IMR-90 (cell line): ENCODE measurements around the gene RRAGC. TPM values are rescaled to one million over a fixed set of nuclear protein-coding genes. Genes with fewer than 3 reads are reported as not detected.

Source experiments
- ATAC-seq: fragments of 200-7000 bp; cut with Tn5 transposase; 2 replicates; pipeline ENCODE4 v1.9.1; 2020; ENCODE audit warnings: low read depth, mild to moderate bottlenecking, moderate library complexity
- BruUV-seq: library from RNA; stranded (reverse); fragments of 400-500 nt; replicated peaks from 2 replicates; lab custom pipeline; 2021; lab: Mats Ljungman, UMichigan
- CTCF ChIA-PET: fragments of 300-600 bp; formaldehyde crosslinking; extraction: SDS; loops from one replicate; lab custom pipeline; 2021; ENCODE audit warnings: antibody characterized with exemption; lab: Yijun Ruan, JAX
- POLR2A ChIA-PET: fragments of 300-600 bp; sonication (Branson Sonifier 250); formaldehyde crosslinking; loops from one replicate; lab custom pipeline; 2022; ENCODE audit warnings: antibody characterized with exemption; ENCODE audit not compliant: unreplicated experiment; lab: Charles Lee
- DNase-seq: peaks from one replicate; pipeline ENCODE4 v3.0.0; 2013
- H2AFZ ChIP-seq: replicated peaks from 2 replicates; pipeline ENCODE3; 2013; ENCODE audit warnings: low read length, mild to moderate bottlenecking; ENCODE audit not compliant: poor library complexity
- H2AK5ac ChIP-seq: 2 replicates; pipeline ENCODE4 v1.6.1; 2013; ENCODE audit warnings: low read depth, low read length, inconsistent platforms
- H2AK9ac ChIP-seq: replicated peaks from 2 replicates; pipeline ENCODE3; 2013; ENCODE audit warnings: mild to moderate bottlenecking, low read depth, low read length, moderate library complexity; ENCODE audit not compliant: poor library complexity
- H2BK120ac ChIP-seq: 2 replicates; pipeline ENCODE4 v1.6.1; 2013; ENCODE audit warnings: low read depth, low read length, inconsistent platforms
- H2BK15ac ChIP-seq: 3 replicates; pipeline ENCODE4 v1.6.1; 2013; ENCODE audit warnings: low read depth, low read length, inconsistent platforms
- H2BK20ac ChIP-seq: 2 replicates; pipeline ENCODE4 v1.6.1; 2013; ENCODE audit warnings: low read depth, mild to moderate bottlenecking, inconsistent platforms, low read length, moderate library complexity
- H2BK5ac ChIP-seq: 2 replicates; pipeline ENCODE4 v1.6.1; 2013; ENCODE audit warnings: mild to moderate bottlenecking, low read depth, low read length, inconsistent platforms; ENCODE audit not compliant: poor library complexity, severe bottlenecking
- H3K14ac ChIP-seq: replicated peaks from 2 replicates; pipeline ENCODE4 v1.6.1; 2013; ENCODE audit warnings: low read depth, low read length, inconsistent platforms
- H3K18ac ChIP-seq: 2 replicates; pipeline ENCODE4 v1.6.1; 2013; ENCODE audit warnings: low read depth, low read length, control low read depth
- H3K23ac ChIP-seq: 2 replicates; pipeline ENCODE4 v1.6.1; 2013; ENCODE audit warnings: low read depth, low read length, inconsistent platforms
- H3K27ac ChIP-seq: 2 replicates; pipeline ENCODE4 v1.5.1; 2013; ENCODE audit warnings: mild to moderate bottlenecking, control low read depth, low read length; ENCODE audit not compliant: insufficient read depth
- H3K27me3 ChIP-seq: 2 replicates; pipeline ENCODE4 v1.6.1; 2013; ENCODE audit warnings: low read length; ENCODE audit not compliant: control insufficient read depth, insufficient read depth
- H3K36me3 ChIP-seq: 2 replicates; pipeline ENCODE4 v1.6.1; 2013; ENCODE audit warnings: low read length, mixed read lengths; ENCODE audit not compliant: control insufficient read depth, insufficient read depth
- H3K4ac ChIP-seq: 2 replicates; pipeline ENCODE4 v1.6.1; 2013; ENCODE audit warnings: low read depth, low read length, inconsistent platforms
- H3K4me1 ChIP-seq: 2 replicates; pipeline ENCODE4 v1.6.1; 2013; ENCODE audit warnings: low read length, mixed read lengths; ENCODE audit not compliant: control insufficient read depth, insufficient read depth
- H3K4me2 ChIP-seq: 2 replicates; pipeline ENCODE4 v1.6.1; 2013; ENCODE audit warnings: low read depth, mild to moderate bottlenecking, control low read depth, low read length, moderate library complexity
- H3K4me3 ChIP-seq: 2 replicates; pipeline ENCODE4 v1.5.1; 2013; ENCODE audit warnings: low read depth, mild to moderate bottlenecking, control low read depth, low read length, moderate library complexity; ENCODE audit not compliant: insufficient read depth
- H3K56ac ChIP-seq: 2 replicates; pipeline ENCODE4 v1.6.1; 2013; ENCODE audit warnings: low read length, inconsistent platforms; ENCODE audit not compliant: insufficient read depth; ENCODE audit errors: extremely low read depth
- H3K79me1 ChIP-seq, 2 experiments: 2 replicates each; pipeline ENCODE4 v1.6.1; 2013; ENCODE audit warnings: low read length in 2 of 2, inconsistent platforms in 1 of 2, low read depth in 1 of 2
- H3K9ac ChIP-seq: 2 replicates; pipeline ENCODE4 v1.6.1; 2013; ENCODE audit warnings: low read depth, low read length, control low read depth
- H3K9me1 ChIP-seq: 2 replicates; pipeline ENCODE4 v1.6.1; 2013; ENCODE audit warnings: low read length, inconsistent platforms; ENCODE audit not compliant: insufficient read depth
- H3K9me3 ChIP-seq: 2 replicates; pipeline ENCODE4 v1.6.1; 2013; ENCODE audit warnings: low read length; ENCODE audit not compliant: control insufficient read depth, insufficient read depth
- H4K20me1 ChIP-seq: 2 replicates; pipeline ENCODE4 v1.6.1; 2013; ENCODE audit warnings: low read length, inconsistent platforms; ENCODE audit not compliant: insufficient read depth
- H4K5ac ChIP-seq: 2 replicates; pipeline ENCODE4 v1.6.1; 2013; ENCODE audit warnings: mild to moderate bottlenecking, low read depth, low read length, control low read depth
- H4K8ac ChIP-seq, 2 experiments: 2 replicates each; pipeline ENCODE4 v1.6.1; 2013; ENCODE audit warnings: low read depth in 2 of 2, low read length in 2 of 2, control low read depth in 1 of 2, inconsistent platforms in 1 of 2
- H4K91ac ChIP-seq: 2 replicates; pipeline ENCODE4 v1.6.1; 2013; ENCODE audit warnings: low read depth, low read length, inconsistent platforms; ENCODE audit not compliant: insufficient read depth
- CTCF ChIP-seq: conservative IDR thresholded peaks from 2 replicates; pipeline ENCODE4 v1.5.1; 2012; ENCODE audit warnings: mild to moderate bottlenecking, low read depth, low read length, improper control_type of control experiment
- FOS ChIP-seq: fragments of 150-350 bp; IDR thresholded peaks from 2 replicates; pipeline ENCODE4 v1.6.1; 2016; ENCODE audit warnings: low read depth, low read length
- NFE2L2 ChIP-seq: fragments of 150-350 bp; IDR thresholded peaks from 2 replicates; pipeline ENCODE4 v1.6.1; 2016; ENCODE audit warnings: low read depth, mild to moderate bottlenecking, low read length
- RAD21 ChIP-seq: IDR thresholded peaks from 2 replicates; pipeline ENCODE4 v1.6.1; 2012; ENCODE audit warnings: low read length, improper control_type of control experiment
- RCOR1 ChIP-seq: IDR thresholded peaks from 2 replicates; pipeline ENCODE4 v1.6.1; 2012; ENCODE audit warnings: mild to moderate bottlenecking, low read length, improper control_type of control experiment; ENCODE audit not compliant: insufficient replicate concordance
- SMC3 ChIP-seq: fragments of 150-350 bp; IDR thresholded peaks from 2 replicates; pipeline ENCODE4 v1.6.1; 2016; ENCODE audit warnings: low read depth, mild to moderate bottlenecking, antibody characterized with exemption, low read length, moderate library complexity
- WGBS, 2 experiments: methylation state at CpG; one replicate each; pipeline versions ENCODE4 v1.1.5 to v1.1.7; 2013; ENCODE audit warnings: missing lambda C conversion rate in 2 of 2; ENCODE audit not compliant: insufficient read length in 1 of 2; ENCODE audit errors: extremely low coverage in 2 of 2; 5-methylcytosine and 5-hydroxymethylcytosine counted together
- dilution Hi-C: fragments of 300-500 bp; cut with HindIII; formaldehyde crosslinking; loops from one replicate; pipeline ENCODE4 v1.14.3; 2018; ENCODE audit warnings: low sequenced_read_pairs; ENCODE audit not compliant: unreplicated experiment
- in situ Hi-C: fragments of 300-500 bp; cut with MboI; formaldehyde crosslinking; loops from 3 replicates; pipeline ENCODE4 v1.14.3; 2019; ENCODE audit warnings: low sequenced_read_pairs, inconsistent platforms, mixed read lengths
- intact Hi-C: fragments of 100-400 bp; cut with micrococcal nuclease; formaldehyde crosslinking; loops from 2 replicates; pipeline ENCODE4 v1.10.0; 2022
- polyA plus RNA-seq, 3 experiments: library from polyadenylated mRNA; depleted of rRNA; stranded (reverse); fragments of >200 nt; gene quantifications; 2 replicates each; pipeline ENCODE4 v1.2.3, GENCODE V29; 2012; ENCODE audit warnings: low replicate concordance in 1 of 3
- total RNA-seq: library from RNA; depleted of rRNA; stranded (reverse); fragments of >200 nt; gene quantifications from 2 replicates; pipeline ENCODE4 v1.2.3, GENCODE V29; 2012

RRAGC gene
- total and polyA plus RNA-seq, 2 of the 4 experiments (the other 2 are of a cell fraction): 7.2 to 12.2 TPM

GRCh38 chr1:38834937-38835827, 24.4 kb downstream of the RRAGC start:
- CTCF ChIA-PET: interaction anchor here (0.6 to 1.9 kb wide), 9 partner anchors 8 to 815 kb away, joined by 3 to 8 read pairs (median 5); no protein-coding TSS in a partner anchor
- Histone ChIP-seq H2AFZ (no peak overlapping the region), H3K18ac (no peak overlapping the region), H3K4me3 (no peak overlapping the region), H2BK15ac (no peak overlapping the region), H4K8ac (no peak overlapping the region), H3K9me3 (no peaks in the 10 kb centered on the region), H4K20me1 (no peaks in the 10 kb centered on the region), H3K14ac (no peak overlapping the region), H3K27me3 (peaks cover 17% of the 10 kb centered on the region), H3K56ac (no peak overlapping the region), H4K91ac (no peak overlapping the region), H3K9ac (no peak overlapping the region), H2AK9ac (no peak overlapping the region), H3K36me3 (peaks cover 14% of the 10 kb centered on the region), H2BK120ac (no peak overlapping the region), H3K4me1 (no peaks in the 10 kb centered on the region), H2BK5ac (no peak overlapping the region), H4K5ac (no peak overlapping the region), H3K9me1 (no peaks in the 10 kb centered on the region), H2AK5ac (no peak overlapping the region), H3K27ac (no peak overlapping the region), H3K4me2 (no peak overlapping the region), H2BK20ac (no peak overlapping the region), H3K23ac (no peak overlapping the region), H3K79me1 (no peaks in the 10 kb centered on the region; a peak in 1 of 4 replicates), H3K4ac (no peak overlapping the region)
- no TSS peak for BruUV-seq
- dilution Hi-C loops (no loop called here), intact Hi-C loops (loop anchor here (1.0 to 2.0 kb wide), 4 partner anchors 227 to 845 kb away; partner anchors contain the start of gene SF3A3), in situ Hi-C loops (loop anchor here (5.0 kb wide), 1 partner anchor 808 kb away; no protein-coding TSS in a partner anchor)
- peak; percentile 91 for ATAC-seq
- TF ChIP-seq FOS (no peak), SMC3 (peak; percentile 49), RCOR1 (no peak), CTCF (peak; percentile 81), NFE2L2 (no peak), RAD21 (peak; percentile 85)
- no CpG with 5 or more reads among the region's 3 CpGs for WGBS, 2 experiments
- POLR2A ChIA-PET: no interaction called here
- peak; percentile 87 for DNase-seq
